A549 (cell line): ENCODE results near the gene ANKS1B. TPM values are rescaled to one million over a fixed set of nuclear protein-coding genes. Genes with fewer than 3 reads are reported as not detected.

Source experiments
- ATAC-seq, 2 experiments: fragments of 200-7000 bp in 1 of 2; fragments of >200 bp in 1 of 2; cut with Nextera tagmentation in 1 of 2; cut with Tn5 transposase in 1 of 2; 3 replicates each; pipeline versions ENCODE4 v1.8.0 to v1.9.1; 2018 to 2020; ENCODE audit warnings: mild to moderate bottlenecking in 1 of 2, moderate library complexity in 1 of 2
- CTCF ChIA-PET: fragments of 300-600 bp; sonication (Branson Sonifier 250); formaldehyde crosslinking; extraction: SDS; loops from one replicate; lab custom pipeline; 2021; ENCODE audit warnings: antibody characterized with exemption, inconsistent platforms; lab: Yijun Ruan, JAX
- POLR2A ChIA-PET: fragments of 350-600 bp; formaldehyde crosslinking; extraction: SDS; loops from one replicate; lab custom pipeline; 2021; ENCODE audit warnings: antibody characterized with exemption, inconsistent platforms; lab: Yijun Ruan, JAX
- DNase-seq, 2 experiments: peaks; one replicate each; pipeline versions ENCODE4 v3.0.0 to v3.0.0-alpha.2; 2011 to 2016; ENCODE audit warnings: low read depth in 1 of 2, low spot score in 1 of 2
- FAIRE-seq: peaks from 2 replicates; lab custom pipeline; 2011; peaks lifted over from hg19 to GRCh38; lab: Jason Lieb, UNC
- H3K27ac ChIP-seq, 2 experiments: fragments of >200 bp; sonication (Bioruptor Twin); formaldehyde crosslinking; 3 replicates each; pipeline ENCODE4 v1.5.1; 2016 to 2017
- H3K4me1 ChIP-seq: fragments of >200 bp; sonication (Bioruptor Twin); formaldehyde crosslinking; 3 replicates; pipeline ENCODE4 v1.6.1; 2016
- H3K4me2 ChIP-seq: fragments of >200 bp; sonication (Bioruptor Twin); formaldehyde crosslinking; 3 replicates; pipeline ENCODE4 v1.6.1; 2016
- H3K4me3 ChIP-seq: fragments of >200 bp; sonication (Bioruptor Twin); formaldehyde crosslinking; 3 replicates; pipeline ENCODE4 v1.5.1; 2016
- H3K9me3 ChIP-seq: fragments of >200 bp; sonication (Bioruptor Twin); formaldehyde crosslinking; 3 replicates; pipeline ENCODE4 v1.6.1; 2016
- ATOH8 ChIP-seq: fragments of 250-450 bp; sonication (Bioruptor Pico); IDR thresholded peaks from 2 replicates; pipeline ENCODE4 v1.5.0; 2020; ENCODE audit warnings: low read depth, mild to moderate bottlenecking, moderate library complexity
- BCL3 ChIP-seq: fragments of >200 bp; sonication (Bioruptor Twin); formaldehyde crosslinking; IDR thresholded peaks from 3 replicates; pipeline ENCODE4 v1.6.1; 2016
- BHLHE40 ChIP-seq: IDR thresholded peaks from 2 replicates; pipeline ENCODE4 v1.6.1; 2012; ENCODE audit warnings: low read depth, low read length, inconsistent platforms
- CHD2 ChIP-seq: fragments of 150-350 bp; IDR thresholded peaks from 2 replicates; pipeline ENCODE4 v1.6.1; 2014; ENCODE audit warnings: low read length; ENCODE audit not compliant: partially characterized antibody
- CHD4 ChIP-seq: fragments of 200-600 bp; sonication (generic); IDR thresholded peaks from 2 replicates; pipeline ENCODE4 v1.6.1; 2016; ENCODE audit warnings: antibody characterized with exemption, mild to moderate bottlenecking, borderline replicate concordance
- CTCF ChIP-seq: fragments of >200 bp; sonication (Bioruptor Twin); formaldehyde crosslinking; IDR thresholded peaks from 3 replicates; pipeline ENCODE4 v1.5.1; 2016
- ESRRA ChIP-seq: fragments of 150-350 bp; IDR thresholded peaks from 2 replicates; pipeline ENCODE4 v1.6.1; 2014; ENCODE audit warnings: mild to moderate bottlenecking, low read length, borderline replicate concordance
- HOXB5 ChIP-seq: fragments of 250-450 bp; sonication (Bioruptor Pico); IDR thresholded peaks from 2 replicates; pipeline ENCODE4 v1.5.0; 2020; ENCODE audit warnings: mild to moderate bottlenecking, moderate library complexity
- KDM1A ChIP-seq: fragments of 200-600 bp; sonication (generic); IDR thresholded peaks from 2 replicates; pipeline ENCODE4 v1.6.1; 2016; ENCODE audit warnings: low read depth, mild to moderate bottlenecking
- MAX ChIP-seq: IDR thresholded peaks from 2 replicates; pipeline ENCODE4 v1.6.1; 2012
- NFE2L2 ChIP-seq: fragments of 150-350 bp; conservative IDR thresholded peaks from 2 replicates; pipeline ENCODE4 v1.6.1; 2014; ENCODE audit warnings: low read length
- NPAS2 ChIP-seq: fragments of 250-450 bp; sonication (Bioruptor Pico); IDR thresholded peaks from 2 replicates; pipeline ENCODE4 v1.8.0; 2022; ENCODE audit warnings: mild to moderate bottlenecking, moderate library complexity, borderline replicate concordance
- NR3C1 ChIP-seq: fragments of >200 bp; sonication (Bioruptor Twin); formaldehyde crosslinking; IDR thresholded peaks from 3 replicates; pipeline ENCODE4 v1.6.1; 2017
- REST ChIP-seq: fragments of 200-600 bp; sonication (generic); IDR thresholded peaks from 2 replicates; pipeline ENCODE4 v1.6.1; 2016; ENCODE audit warnings: antibody characterized with exemption, mild to moderate bottlenecking, moderate library complexity
- ZC3H11A ChIP-seq: fragments of 450-650 bp; IDR thresholded peaks from 2 replicates; pipeline ENCODE4 v1.6.1; 2014; ENCODE audit warnings: antibody characterized with exemption, mild to moderate bottlenecking
- ZFP36 ChIP-seq: fragments of 450-650 bp; IDR thresholded peaks from 2 replicates; pipeline ENCODE4 v1.6.1; 2014; ENCODE audit warnings: borderline replicate concordance; ENCODE audit not compliant: partially characterized antibody
- WGBS: methylation state at CpG from one replicate; pipeline ENCODE4 v1.1.6; 2017; ENCODE audit errors: missing lambda C conversion rate; 5-methylcytosine and 5-hydroxymethylcytosine counted together
- polyA plus RNA-seq, 4 experiments: library from polyadenylated mRNA; depleted of rRNA in 3 of 4; stranded (reverse); fragments of >200 nt; fragmentation: RNase III in 1 of 4; extraction: RNeasy Plus Mini Kit Qiagen cat#74134 plus additional on column Dnase treatment in 1 of 4; gene quantifications; 2 replicates in 3 of 4; 3 replicates in 1 of 4; pipeline ENCODE4 v1.2.3, GENCODE V29; 2011 to 2017
- TF ChIP-seq, protein P1 (sequence below): fragments of 150-350 bp; IDR thresholded peaks from 2 replicates; pipeline ENCODE4 v1.6.1; 2014; ENCODE audit warnings: low read depth, mild to moderate bottlenecking, low read length

ANKS1B gene
- polyA plus RNA-seq, 2 of the 4 experiments (the other 2 are of a cell fraction) = 1.5 to 2.2 TPM

DNA sequence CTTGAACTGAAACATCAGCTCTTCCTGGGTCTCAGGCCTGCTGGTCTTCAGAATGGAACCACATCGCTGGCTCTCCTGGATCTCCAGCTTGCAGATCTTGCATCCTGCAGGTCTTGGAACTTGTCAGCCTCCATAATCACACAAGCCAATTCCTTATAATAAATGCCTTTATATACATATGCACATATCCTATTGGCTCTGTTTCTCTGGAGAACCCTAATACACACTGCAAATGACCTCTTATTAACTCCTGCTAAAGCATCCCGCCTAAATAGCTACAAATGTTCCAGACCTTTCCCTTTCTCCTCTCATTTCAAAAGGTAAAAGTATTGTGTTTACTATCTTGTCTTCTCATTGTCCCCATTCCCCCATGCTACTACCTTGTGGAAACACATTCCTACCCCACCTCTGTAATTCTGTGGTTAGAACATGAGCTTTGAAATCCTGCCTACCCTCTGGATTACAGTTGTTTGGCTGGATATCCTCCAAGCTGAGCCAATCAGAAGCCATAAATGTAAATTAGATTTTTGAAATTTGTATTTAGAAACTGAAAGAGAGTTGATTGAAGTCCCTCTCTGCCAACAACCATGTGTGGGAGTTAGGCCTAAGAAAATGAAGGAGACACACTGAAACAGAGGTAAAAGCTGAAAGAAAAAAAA is 58.1 kb downstream of the ANKS1B start:
- Histone ChIP-seq H3K4me1 (no peaks in the 10 kb centered on the region), H3K27ac (no peak overlapping the region), H3K9me3 (no peaks in the 10 kb centered on the region), H3K4me3 (no peak overlapping the region), H3K4me2 (no peak overlapping the region)
- TF ChIP-seq ATOH8 (no peak), CHD4 (no peak), BHLHE40 (no peak), ZC3H11A (no peak), CHD2 (no peak), BCL3 (no peak), NR3C1 (no peak), NFE2L2 (no peak), ESRRA (no peak), ZFP36 (no peak), KDM1A (no peak), HOXB5 (no peak), CTCF (no peak), MAX (no peak), NPAS2 (no peak), REST (no peak)
- TF ChIP-seq, protein P1, sequence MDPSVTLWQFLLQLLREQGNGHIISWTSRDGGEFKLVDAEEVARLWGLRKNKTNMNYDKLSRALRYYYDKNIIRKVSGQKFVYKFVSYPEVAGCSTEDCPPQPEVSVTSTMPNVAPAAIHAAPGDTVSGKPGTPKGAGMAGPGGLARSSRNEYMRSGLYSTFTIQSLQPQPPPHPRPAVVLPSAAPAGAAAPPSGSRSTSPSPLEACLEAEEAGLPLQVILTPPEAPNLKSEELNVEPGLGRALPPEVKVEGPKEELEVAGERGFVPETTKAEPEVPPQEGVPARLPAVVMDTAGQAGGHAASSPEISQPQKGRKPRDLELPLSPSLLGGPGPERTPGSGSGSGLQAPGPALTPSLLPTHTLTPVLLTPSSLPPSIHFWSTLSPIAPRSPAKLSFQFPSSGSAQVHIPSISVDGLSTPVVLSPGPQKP = no peak
- WGBS = 72% methylated on average over 2 of the region's 2 CpGs
- no peak for ATAC-seq
- POLR2A ChIA-PET = no interaction called here
- CTCF ChIA-PET = interaction anchor here (1.0 kb wide), 1 partner anchor 16 kb away, joined by 4 read pairs; no protein-coding TSS in a partner anchor
- no peak for DNase-seq
- FAIRE-seq = no peak
